Central memory CD8-positive, alpha-beta T cell (primary cell): ENCODE data around the gene STEAP4.

ENCODE experiments used
- ATAC-seq: fragments of 150-1000 bp; cut with Tn5 transposase; replicated peaks from 2 replicates; pipeline ENCODE4 v1.10.0; 2022; ENCODE audit warnings: mild to moderate bottlenecking, moderate FRiP score, moderate number of reproducible peaks; ENCODE audit not compliant: poor library complexity, severe bottlenecking; ENCODE audit errors: extremely low read depth
- DNase-seq, 2 donors: peaks; one replicate each; pipeline ENCODE4 v3.0.0; 2021; ENCODE audit warnings: low spot score in 2 of 2
- H3K27ac Mint-ChIP-seq: one replicate; pipeline ENCODE4 v1.8.0; 2022; ENCODE audit warnings: low read depth, mild to moderate bottlenecking, moderate library complexity, mixed read lengths
- H3K27me3 Mint-ChIP-seq: one replicate; pipeline ENCODE4 v1.8.0; 2022; ENCODE audit warnings: mixed read lengths
- H3K36me3 Mint-ChIP-seq: one replicate; pipeline ENCODE4 v1.8.0; 2022; ENCODE audit warnings: mild to moderate bottlenecking, moderate library complexity, mixed read lengths; ENCODE audit not compliant: insufficient read depth
- H3K4me1 Mint-ChIP-seq: one replicate; pipeline ENCODE4 v1.8.0; 2022; ENCODE audit warnings: mixed read lengths
- H3K4me3 Mint-ChIP-seq: one replicate; pipeline ENCODE4 v1.8.0; 2022; ENCODE audit warnings: mild to moderate bottlenecking, moderate library complexity, mixed read lengths
- H3K9me3 Mint-ChIP-seq: one replicate; pipeline ENCODE4 v1.8.0; 2022; ENCODE audit warnings: mixed read lengths

Gene STEAP4

DNA sequence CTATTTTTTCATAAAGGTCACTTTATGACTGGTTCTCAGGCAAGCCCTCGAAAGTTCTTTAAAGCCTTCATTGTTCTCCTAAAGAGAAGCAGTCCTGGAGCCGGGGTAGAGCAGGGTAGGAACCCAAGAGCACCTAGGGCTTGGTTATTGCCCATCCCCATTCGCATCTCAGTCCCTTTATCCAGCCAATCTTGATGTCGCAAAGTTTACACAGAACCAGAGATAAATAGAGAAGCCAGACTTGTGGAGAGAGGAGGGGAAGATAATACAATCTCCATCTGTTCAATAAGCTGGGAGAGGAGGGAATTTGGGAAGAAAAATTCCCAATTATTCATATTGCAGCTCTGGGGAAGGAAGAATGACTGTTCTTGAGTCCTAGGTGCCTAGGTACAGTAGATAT is 80.5 kb downstream of the STEAP4 start:
- ATAC-seq (no peak), DNase-seq (no peak)
- Mint-ChIP-seq H3K4me1 (peaks cover 2% of the 10 kb centered on the region), H3K4me3 (no peak overlapping the region), H3K9me3 (no peaks in the 10 kb centered on the region), H3K27me3 (peaks cover 14% of the 10 kb centered on the region), H3K27ac (no peak overlapping the region), H3K36me3 (peaks cover 3% of the 10 kb centered on the region)

DNA sequence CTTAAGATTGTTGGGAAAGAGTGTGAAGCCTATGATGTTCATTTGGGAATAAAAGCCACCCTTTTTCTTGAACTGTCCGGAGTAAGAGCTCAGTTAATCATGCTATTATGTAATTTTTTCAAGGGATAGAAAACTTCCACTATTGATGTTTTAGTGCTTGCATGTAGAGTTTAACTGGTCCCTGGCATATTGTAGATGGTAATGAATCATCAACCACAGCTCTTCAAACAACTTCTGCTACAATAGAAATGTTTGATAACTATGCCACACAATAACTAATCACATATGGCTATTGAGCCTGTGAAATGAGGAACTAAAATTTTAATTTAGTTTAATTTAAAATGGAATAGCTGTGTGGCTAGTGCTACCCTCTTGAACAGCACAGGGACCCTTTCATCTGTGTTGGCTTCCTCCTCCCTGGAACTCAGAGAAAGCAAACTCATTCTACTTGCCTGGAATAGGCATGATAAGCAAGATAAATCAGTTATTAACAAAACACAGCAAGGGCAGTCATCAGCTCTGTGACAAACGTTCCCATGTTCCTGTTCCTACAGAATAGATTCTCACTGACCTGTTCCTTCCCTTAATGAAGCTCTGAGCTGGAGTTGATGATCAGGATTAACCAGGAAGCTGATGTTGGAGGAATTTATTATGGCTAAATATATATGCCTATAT is 82.0 kb downstream of the STEAP4 start:
- DNase-seq (no peak), ATAC-seq (no peak)
- H3K4me1 Mint-ChIP-seq: peaks cover 12% of the 10 kb centered on the region
- H3K9me3 Mint-ChIP-seq: no peaks in the 10 kb centered on the region
- peaks cover 7% of the 10 kb centered on the region for H3K36me3 Mint-ChIP-seq
- H3K27me3 Mint-ChIP-seq: peaks cover 14% of the 10 kb centered on the region
- no peak overlapping the region for H3K27ac Mint-ChIP-seq
- no peak overlapping the region for H3K4me3 Mint-ChIP-seq

DNA sequence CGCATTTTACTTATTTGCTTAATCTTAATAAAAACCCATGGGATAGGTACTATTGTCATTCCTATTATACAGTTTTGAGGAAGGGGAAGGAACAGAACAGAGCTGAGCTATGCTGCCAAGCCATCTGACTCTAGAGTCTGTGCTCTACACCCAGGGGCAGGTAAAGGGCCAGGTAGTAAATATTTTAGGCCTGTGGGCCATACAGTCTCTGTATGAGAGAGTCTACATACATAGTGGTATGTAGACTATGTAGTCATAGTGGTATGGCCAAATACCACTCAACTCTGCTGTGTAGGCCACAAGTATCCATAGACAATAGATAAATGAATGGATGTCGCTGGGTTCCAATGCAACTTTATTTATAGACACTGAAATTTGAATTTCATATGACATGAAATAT is 83.4 kb downstream of the STEAP4 start:
- H3K27me3 Mint-ChIP-seq: peaks cover 2% of the 10 kb centered on the region
- H3K9me3 Mint-ChIP-seq: no peaks in the 10 kb centered on the region
- H3K27ac Mint-ChIP-seq: no peak overlapping the region
- peaks cover 11% of the 10 kb centered on the region for H3K36me3 Mint-ChIP-seq
- ATAC-seq (no peak), DNase-seq (no peak)
- H3K4me1 Mint-ChIP-seq: peaks cover 19% of the 10 kb centered on the region
- H3K4me3 Mint-ChIP-seq: no peak overlapping the region
